Measurements from ENCODE around the gene ARMC2.
"Not testable (repeated sequence)": the region's sequence is repeated elsewhere in the genome, so short reads cannot be mapped to it uniquely, and the experiment has no call there.

The ARMC2 gene

GRCh38 chr6:108928650-108929049 is 80.4 kb downstream of the ARMC2 start:
- Mint-ChIP-seq H3K9me3 (peaks cover 3% of the 10 kb centered on the region), H3K27me3 (no peaks in the 10 kb centered on the region), H3K4me3 (no peak overlapping the region), H3K27ac (no peak overlapping the region), H3K4me1 (peaks cover 3% of the 10 kb centered on the region), H3K36me3 (peaks cover 5% of the 10 kb centered on the region)
- ATAC-seq (ENCODE audit: low read depth) (no peak), DNase-seq (ENCODE audit: low spot score in 2 of 2) (no peak)

- H3K4me1 Mint-ChIP-seq; H3K36me3 Mint-ChIP-seq; DNase-seq (ENCODE audit: low spot score in 2 of 2); H3K9me3 Mint-ChIP-seq; H3K4me3 Mint-ChIP-seq; ATAC-seq (ENCODE audit: low read depth); H3K27me3 Mint-ChIP-seq; H3K27ac Mint-ChIP-seq: not testable (repeated sequence)
These were observed 82.9 kb downstream of the ARMC2 start for GRCh38 chr6:108931090-108931489.

GRCh38 chr6:108937170-108937569 is 88.9 kb downstream of the ARMC2 start:
- Mint-ChIP-seq H3K27ac (no peak overlapping the region), H3K27me3 (peaks cover 1% of the 10 kb centered on the region), H3K4me1 (no peaks in the 10 kb centered on the region), H3K4me3 (no peak overlapping the region), H3K36me3 (no peaks in the 10 kb centered on the region), H3K9me3 (no peaks in the 10 kb centered on the region)
- no peak for ATAC-seq (ENCODE audit: low read depth)
- DNase-seq (ENCODE audit: low spot score in 2 of 2): no peak

- H3K4me3 Mint-ChIP-seq: no peak overlapping the region
- no peak overlapping the region for H3K27ac Mint-ChIP-seq
These were observed 92.5 kb downstream of the ARMC2 start for GRCh38 chr6:108940741-108941140.

DNA sequence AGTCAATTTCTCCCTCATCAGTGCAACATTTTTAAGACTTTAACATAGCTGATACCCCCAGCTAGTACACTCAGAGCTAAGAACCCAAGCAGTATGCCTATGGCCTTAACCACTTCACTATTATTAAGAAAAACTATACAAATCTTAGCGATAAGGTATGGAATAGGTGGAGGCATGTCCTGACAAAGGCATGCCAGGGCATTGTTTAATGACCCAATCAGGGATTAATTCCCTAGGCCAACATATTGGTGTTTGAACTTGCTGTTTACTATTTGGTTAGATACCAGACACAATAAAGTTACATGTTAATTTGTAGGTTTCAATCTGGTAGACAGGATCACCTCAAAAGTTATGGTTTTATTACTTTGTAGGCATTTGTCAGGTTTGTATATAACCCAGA is 93.1 kb downstream of the ARMC2 start:
- H3K9me3 Mint-ChIP-seq: no peaks in the 10 kb centered on the region
- H3K27ac Mint-ChIP-seq: no peak overlapping the region
- ATAC-seq (ENCODE audit: low read depth) (no peak), DNase-seq (ENCODE audit: low spot score in 2 of 2) (no peak)
- peaks cover 1% of the 10 kb centered on the region for H3K27me3 Mint-ChIP-seq
- peaks cover 7% of the 10 kb centered on the region for H3K4me1 Mint-ChIP-seq
- H3K36me3 Mint-ChIP-seq: no peaks in the 10 kb centered on the region
- H3K4me3 Mint-ChIP-seq: no peak overlapping the region

More at GRCh38 chr6:108940741-108941140, 92.5 kb downstream of the ARMC2 start:
- ATAC-seq (ENCODE audit: low read depth): no peak
- Mint-ChIP-seq H3K27me3 (peaks cover 1% of the 10 kb centered on the region), H3K4me1 (peaks cover 7% of the 10 kb centered on the region), H3K36me3 (no peaks in the 10 kb centered on the region), H3K9me3 (no peaks in the 10 kb centered on the region)
- no peak for DNase-seq (ENCODE audit: low spot score in 2 of 2)

GRCh38 chr6:108941859-108942258 is 93.6 kb downstream of the ARMC2 start:
- Mint-ChIP-seq H3K27me3 (no peaks in the 10 kb centered on the region), H3K9me3 (no peaks in the 10 kb centered on the region), H3K27ac (no peak overlapping the region), H3K36me3 (no peaks in the 10 kb centered on the region), H3K4me3 (no peak overlapping the region), H3K4me1 (peaks cover 10% of the 10 kb centered on the region)
- DNase-seq (ENCODE audit: low spot score in 2 of 2) (no peak), ATAC-seq (ENCODE audit: low read depth) (no peak)

- Mint-ChIP-seq H3K4me3 (peak overlapping the region; percentile 62), H3K4me1 (peaks cover 11% of the 10 kb centered on the region), H3K9me3 (no peaks in the 10 kb centered on the region), H3K36me3 (no peaks in the 10 kb centered on the region), H3K27me3 (no peaks in the 10 kb centered on the region), H3K27ac (no peak overlapping the region)
- DNase-seq (ENCODE audit: low spot score in 2 of 2) (peak in 1 of 2 donors; percentile 4), ATAC-seq (ENCODE audit: low read depth) (peak; percentile 91)
These were observed 94.6 kb downstream of the ARMC2 start for GRCh38 chr6:108942556-108943492.

GRCh38 chr6:108944071-108944470 is 95.8 kb downstream of the ARMC2 start:
- no peak for DNase-seq (ENCODE audit: low spot score in 2 of 2)

DNA sequence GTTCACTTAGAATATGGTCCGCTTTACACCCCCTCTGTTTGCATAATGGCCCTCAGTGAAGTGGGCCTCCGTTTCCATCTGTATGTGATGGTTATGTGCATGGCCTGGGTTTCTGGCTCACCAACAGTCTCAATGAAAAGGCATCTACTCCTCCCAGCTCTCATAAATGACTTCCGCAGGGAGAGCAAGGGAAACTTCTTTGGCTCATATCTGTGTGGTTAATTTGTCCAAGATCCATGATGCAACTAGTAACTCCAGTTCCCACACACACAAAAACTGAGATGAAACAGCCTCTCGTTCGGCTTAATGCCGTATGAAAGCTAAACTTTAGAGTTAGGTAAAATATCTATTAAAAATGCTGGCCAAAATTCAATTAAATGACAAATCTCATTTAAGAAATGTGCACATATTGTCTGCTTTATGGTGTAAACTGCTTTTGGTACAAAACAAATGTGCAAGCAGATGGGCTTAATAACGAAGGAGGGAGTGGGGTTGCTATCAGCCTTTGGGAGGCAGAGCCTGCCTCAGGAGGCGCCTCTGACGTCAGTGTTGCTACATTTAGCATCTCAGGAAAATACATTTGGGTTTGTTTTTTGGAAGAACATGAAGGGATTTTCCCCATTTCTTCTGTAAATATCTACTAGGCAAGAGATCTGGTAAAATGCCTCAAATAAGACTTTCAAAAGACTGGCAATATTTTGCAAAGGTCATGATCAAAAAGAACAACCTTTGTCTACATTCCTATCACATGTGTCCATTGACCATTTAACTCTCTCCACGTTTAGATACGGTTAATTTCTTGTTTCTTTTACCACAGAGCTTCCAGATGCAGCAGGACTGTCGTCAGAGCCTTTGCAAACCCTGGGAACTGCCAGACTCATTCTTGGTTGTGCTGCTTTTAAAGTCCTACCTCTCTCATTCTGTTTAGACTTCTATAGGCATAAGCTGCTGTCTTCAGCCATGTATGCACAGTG is 96.8 kb downstream of the ARMC2 start:
- Mint-ChIP-seq H3K9me3 (no peaks in the 10 kb centered on the region), H3K27ac (no peak overlapping the region), H3K4me3 (no peak overlapping the region), H3K4me1 (peaks cover 17% of the 10 kb centered on the region), H3K36me3 (no peaks in the 10 kb centered on the region), H3K27me3 (no peaks in the 10 kb centered on the region)
- ATAC-seq (ENCODE audit: low read depth) (no peak), DNase-seq (ENCODE audit: low spot score in 2 of 2) (no peak)

More at GRCh38 chr6:108944071-108944470, 95.8 kb downstream of the ARMC2 start:
- Mint-ChIP-seq H3K27me3 (no peaks in the 10 kb centered on the region), H3K4me3 (no peak overlapping the region), H3K36me3 (no peaks in the 10 kb centered on the region), H3K4me1 (peaks cover 17% of the 10 kb centered on the region), H3K27ac (no peak overlapping the region), H3K9me3 (no peaks in the 10 kb centered on the region)
- ATAC-seq (ENCODE audit: low read depth): no peak

DNA sequence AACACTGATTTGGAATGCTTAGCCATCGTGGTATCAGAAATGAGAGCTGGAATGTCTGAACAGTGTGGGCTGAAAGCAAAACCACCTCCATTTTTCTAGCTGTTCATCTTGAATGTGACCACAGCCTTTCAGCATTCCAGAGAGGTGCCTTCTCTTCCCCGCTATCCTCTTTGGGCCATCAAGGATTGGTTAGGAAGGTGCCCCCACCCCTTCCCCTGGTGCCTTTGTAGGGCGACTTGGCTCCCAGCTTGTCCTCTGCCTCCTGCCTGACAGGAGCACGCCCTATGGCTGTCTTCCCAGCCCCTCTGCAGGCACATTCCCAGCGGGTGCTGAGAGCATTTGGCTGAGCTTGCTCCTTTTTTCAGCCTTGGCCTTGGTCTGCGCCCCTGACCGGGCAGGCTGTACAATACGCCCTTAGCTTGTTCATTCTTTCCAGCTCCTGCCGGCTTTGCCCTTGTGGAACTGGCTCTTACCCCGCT is 97.5 kb downstream of the ARMC2 start:
- Mint-ChIP-seq H3K9me3 (no peaks in the 10 kb centered on the region), H3K4me1 (peaks cover 17% of the 10 kb centered on the region), H3K27me3 (no peaks in the 10 kb centered on the region), H3K27ac (no peak overlapping the region), H3K36me3 (no peaks in the 10 kb centered on the region), H3K4me3 (no peak overlapping the region)
- DNase-seq (ENCODE audit: low spot score in 2 of 2): no peak
- ATAC-seq (ENCODE audit: low read depth): no peak

DNA sequence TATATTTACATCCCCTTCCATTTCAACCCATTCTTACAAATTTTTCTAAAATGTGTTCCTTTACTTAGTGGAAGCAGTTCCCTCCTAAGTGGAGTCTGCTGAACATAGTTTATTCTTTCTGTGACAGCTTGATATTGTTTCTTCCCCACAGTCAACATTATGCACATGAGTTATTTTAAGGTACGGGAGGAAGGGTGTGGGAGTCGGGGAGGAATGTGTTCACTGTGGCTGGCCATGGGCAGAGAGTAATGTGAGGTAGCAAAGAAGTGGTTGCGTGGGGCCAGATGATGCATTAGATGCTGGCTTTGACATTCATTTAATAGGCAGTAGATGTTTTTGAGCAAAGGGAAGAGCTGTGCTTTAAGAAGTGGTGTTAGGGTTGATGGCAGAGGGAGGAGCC is 98.5 kb downstream of the ARMC2 start:
- ATAC-seq (ENCODE audit: low read depth) (no peak), DNase-seq (ENCODE audit: low spot score in 2 of 2) (no peak)
- no peak overlapping the region for H3K4me3 Mint-ChIP-seq
- H3K27ac Mint-ChIP-seq: no peak overlapping the region
- H3K4me1 Mint-ChIP-seq: peaks cover 17% of the 10 kb centered on the region
- H3K36me3 Mint-ChIP-seq: no peaks in the 10 kb centered on the region
- no peaks in the 10 kb centered on the region for H3K27me3 Mint-ChIP-seq
- no peaks in the 10 kb centered on the region for H3K9me3 Mint-ChIP-seq

DNA sequence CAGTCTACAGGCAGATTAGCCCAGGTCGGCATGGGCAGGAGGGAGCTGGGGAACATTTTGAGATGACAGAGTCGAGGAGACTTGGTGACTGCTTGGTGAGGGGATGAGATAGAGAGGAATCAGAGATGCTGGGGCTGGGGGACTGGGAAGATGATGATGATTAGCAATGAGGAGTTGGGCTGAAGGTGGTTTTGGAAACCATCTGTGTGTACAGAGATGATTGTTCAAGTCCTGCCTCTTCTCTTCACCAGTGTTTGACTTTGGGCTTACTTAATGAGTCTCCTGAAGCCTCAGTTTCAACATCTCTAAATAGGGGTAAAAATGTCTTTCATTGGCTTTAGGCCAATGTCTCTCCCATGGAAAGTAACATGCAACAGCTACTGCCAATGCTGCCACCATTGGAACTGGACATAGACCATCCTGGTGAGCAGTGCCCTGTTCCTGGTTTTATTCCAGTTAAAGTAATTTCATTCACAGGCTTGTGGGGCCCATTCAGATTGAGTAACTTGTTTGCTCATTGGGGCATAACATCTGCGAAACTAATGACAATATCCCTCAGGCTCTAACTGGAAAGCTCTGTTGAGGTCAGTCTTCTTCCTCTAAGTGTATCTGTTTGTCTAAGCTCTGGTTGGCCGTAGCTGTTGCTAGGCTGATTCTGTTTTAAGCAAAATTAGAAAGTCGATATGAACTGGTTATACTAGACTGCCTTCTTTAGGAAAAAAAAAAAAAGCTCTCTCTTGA is 99.1 kb downstream of the ARMC2 start:
- no peak overlapping the region for H3K27ac Mint-ChIP-seq
- ATAC-seq (ENCODE audit: low read depth) (no peak), DNase-seq (ENCODE audit: low spot score in 2 of 2) (no peak)

DNA sequence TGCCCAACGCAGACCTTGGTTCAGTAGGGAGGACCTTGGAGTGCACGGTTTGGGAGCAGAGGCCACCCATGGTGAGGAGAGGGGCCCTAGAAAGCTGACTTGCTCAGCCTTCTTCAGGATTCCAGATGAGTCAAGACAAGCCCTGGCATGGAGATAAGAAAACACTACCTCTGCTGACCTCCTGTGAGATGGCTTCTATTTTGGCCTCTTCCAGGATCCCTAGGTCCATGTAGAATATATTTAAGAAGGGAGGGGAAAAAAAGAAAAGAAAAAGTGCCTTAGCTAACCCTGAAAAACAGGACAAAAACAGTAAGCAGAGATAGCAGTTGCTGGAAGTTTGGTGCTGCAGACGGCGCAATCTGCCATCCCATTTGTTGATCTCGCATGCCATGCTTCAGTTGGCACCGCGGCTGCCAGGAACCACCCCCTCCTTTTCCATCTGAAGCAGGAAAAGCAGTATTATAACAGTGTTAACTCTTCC is 100.0 kb downstream of the ARMC2 start:
- no peaks in the 10 kb centered on the region for H3K9me3 Mint-ChIP-seq
- ATAC-seq (ENCODE audit: low read depth) (no peak), DNase-seq (ENCODE audit: low spot score in 2 of 2) (no peak)
- no peaks in the 10 kb centered on the region for H3K36me3 Mint-ChIP-seq
- H3K27me3 Mint-ChIP-seq: no peaks in the 10 kb centered on the region
- H3K4me1 Mint-ChIP-seq: peaks cover 9% of the 10 kb centered on the region
- no peak overlapping the region for H3K4me3 Mint-ChIP-seq
- no peak overlapping the region for H3K27ac Mint-ChIP-seq

More for the DNA sequence above, 99.1 kb downstream of the ARMC2 start:
- H3K4me1 Mint-ChIP-seq: peaks cover 16% of the 10 kb centered on the region
- no peaks in the 10 kb centered on the region for H3K27me3 Mint-ChIP-seq
- no peaks in the 10 kb centered on the region for H3K9me3 Mint-ChIP-seq
- H3K36me3 Mint-ChIP-seq: no peaks in the 10 kb centered on the region
- H3K4me3 Mint-ChIP-seq: no peak overlapping the region

All from memory B cell (primary cell).